HG03045 (cell line): ENCODE results near the gene NHSL2.

Experiments
- ATAC-seq: cut with Tn5 transposase; IDR thresholded peaks from one replicate; pipeline ENCODE4 v1.9.1; 2021; ENCODE audit warnings: mild to moderate bottlenecking, moderate library complexity; ENCODE audit not compliant: unreplicated experiment

Gene NHSL2

DNA sequence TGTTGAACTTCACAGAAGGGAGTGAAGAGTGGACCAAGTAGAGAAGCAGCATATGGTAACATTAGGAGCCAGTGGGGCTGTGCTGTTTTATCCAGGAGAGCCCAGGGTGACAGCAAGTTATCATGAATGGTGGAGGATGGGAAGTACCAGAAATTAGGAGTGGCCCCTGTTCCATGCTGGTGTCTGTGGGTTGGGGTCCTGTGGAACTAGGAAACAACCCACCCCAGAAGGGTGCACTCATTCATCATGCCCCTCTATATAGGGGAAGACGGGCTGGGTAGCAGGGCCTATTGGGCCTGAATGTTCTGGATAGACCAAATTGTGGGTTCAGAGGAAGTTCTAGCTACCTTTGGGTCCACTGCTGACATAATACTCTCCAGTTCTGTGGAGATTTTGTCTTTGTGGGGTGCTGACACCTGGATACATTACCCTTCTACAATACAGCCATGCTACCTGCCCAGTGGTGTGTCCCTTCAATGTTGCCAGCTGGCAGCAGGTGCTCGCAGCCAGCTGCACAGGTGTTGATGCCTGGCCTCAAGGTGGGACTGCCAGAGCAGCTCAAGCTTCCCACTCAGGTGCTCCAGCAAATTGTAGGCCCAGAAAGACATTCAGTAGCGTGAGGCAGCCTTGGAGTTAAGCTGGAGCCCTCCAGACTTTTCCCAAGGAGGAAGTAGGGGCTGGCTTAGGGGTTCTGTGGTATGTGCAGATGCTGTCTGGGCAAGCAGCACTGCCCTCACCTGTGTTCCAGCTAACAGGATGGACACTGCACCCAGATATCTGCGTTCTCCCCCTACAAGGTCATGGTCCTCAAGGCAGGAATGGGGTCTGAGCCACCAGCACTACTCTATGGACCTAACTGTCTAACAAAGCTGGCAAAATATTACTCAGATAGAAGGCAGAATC is 106.5 kb downstream of the NHSL2 start:
- ATAC-seq = no peak

DNA sequence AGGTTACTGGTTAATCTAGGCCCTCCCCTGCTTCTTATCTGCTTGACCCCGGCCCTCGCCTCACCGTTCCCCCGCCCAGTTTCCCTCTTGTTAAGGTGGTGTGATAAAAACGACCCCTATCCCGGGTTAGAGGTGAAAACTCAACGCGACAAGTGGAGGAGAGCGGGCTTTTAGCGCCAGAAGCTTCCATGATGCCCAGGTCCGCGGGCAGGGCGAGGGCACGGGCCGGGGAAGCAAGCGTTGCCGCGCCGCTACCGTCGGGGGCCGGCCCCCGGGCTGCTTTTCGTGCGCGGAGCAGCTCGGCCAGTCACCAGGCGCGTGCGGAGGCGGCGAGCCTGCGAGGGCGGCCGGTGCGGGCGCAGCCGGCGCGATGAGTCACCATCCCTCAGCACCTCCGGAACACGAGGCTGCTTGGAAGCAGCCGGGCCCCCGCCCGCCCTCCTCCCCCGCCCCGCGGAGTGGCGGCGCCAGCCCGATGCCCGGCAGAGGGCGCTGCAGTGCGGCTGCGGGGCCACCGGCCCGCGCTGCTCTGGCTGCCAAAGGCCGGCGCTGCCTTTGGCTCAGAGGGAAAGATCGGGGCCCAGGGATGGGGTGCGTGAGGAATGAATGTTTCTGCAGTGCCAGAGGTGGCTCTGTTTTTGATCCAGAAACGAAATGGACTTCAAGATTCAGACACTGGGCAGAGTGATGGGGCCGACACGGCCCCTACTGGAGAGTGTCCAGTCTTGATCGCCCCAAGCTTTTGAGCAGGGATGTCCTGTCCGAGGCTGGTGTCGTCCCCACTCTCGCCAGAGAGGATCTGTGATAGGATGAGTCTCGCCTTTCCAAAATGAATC is 107.8 kb downstream of the NHSL2 start:
- ATAC-seq = peak; percentile 66

DNA sequence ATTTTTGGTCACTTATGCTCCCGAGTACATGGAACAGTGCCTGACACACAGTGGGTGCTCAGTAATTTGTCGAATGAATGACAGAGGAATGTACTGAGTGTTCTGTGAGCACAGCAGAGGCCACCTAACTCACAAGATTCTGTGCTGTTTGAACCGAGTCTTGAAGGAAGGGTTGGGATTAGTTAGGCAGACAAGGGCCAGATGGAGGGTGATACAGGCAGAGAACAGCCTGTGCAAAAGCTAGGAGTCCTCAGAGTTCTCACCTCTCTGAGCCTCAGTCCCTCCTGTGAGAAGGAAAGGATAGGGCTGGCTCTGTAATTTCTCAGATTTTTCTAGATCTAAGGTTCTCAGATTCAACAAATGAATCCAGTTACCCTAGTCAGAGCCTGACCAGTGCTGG is 108.8 kb downstream of the NHSL2 start:
- no peak for ATAC-seq

DNA sequence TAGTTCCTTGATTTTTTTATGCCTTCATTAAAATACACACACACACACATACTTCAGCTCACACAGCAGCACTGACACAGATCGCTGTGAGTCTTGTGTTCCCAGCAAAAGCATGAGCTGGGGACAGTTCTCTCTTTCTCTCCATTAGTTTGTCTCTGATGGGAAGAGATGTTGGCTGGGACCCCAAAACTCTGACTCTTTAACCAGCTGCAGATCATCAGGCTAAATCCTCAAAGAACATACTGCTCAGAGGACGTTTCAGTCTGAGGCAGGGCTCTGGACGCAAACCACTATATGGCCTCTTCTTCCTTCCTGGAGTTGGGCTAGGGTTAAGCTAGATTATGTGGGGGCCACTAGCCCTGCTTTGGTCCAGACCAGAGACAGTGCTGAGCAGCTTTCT is 109.6 kb downstream of the NHSL2 start:
- no peak for ATAC-seq

DNA sequence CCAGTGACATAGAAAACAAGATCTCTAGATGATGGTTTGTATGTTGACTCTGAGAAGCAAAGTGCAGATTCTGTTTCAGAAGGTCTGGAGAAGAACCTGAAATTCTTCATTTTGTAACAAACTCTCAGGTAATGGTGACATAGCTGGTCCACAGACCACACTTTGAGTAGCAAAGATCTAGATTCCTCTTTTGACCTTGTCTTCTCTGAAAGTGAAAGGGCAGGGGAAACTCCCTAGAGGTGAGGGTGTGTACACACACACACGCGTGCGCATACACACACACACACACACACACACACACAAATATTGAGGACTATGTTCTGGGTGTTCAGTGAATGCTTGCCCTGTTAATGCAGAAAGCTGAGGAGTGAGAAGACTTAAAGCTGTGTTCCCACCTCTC is 110.1 kb downstream of the NHSL2 start:
- ATAC-seq = peak; percentile 64

DNA sequence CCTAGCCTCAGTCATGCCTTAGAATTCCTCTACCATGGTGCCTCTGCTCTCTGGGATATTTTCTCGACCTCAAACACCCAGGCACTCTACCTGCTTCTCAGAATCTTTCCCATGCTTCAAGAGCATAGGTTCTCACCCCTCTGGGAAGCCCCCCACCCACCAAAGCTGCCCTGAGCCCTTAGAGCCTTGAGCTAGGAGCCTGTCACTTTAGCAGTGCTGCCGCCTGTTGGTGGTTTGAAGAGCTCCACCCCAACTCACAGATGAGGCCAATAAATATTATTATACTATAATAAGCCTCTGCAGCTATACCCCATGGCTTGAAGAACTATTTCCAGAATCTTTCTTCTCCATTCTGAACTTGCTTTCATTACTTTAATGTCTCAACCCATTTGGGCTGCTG is 111.3 kb downstream of the NHSL2 start:
- no peak for ATAC-seq

DNA sequence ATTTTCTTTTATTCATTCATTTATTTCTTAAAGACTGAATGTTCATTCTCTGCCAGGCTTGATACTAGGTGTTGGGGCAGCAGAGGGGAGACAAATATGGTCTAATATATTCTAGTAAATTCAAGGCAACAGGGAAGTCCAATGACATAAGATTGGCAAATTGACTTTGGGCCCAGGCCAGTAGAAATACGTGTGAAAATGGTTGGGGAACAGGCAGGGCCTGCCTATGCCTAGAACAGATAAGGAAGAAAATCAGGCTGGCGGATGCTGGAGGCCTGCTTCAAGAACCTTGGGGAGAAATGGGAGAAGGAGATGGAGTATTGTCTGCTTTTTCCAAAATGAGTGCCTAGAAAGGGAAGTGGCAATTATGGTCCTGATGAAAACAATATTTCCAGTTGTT is 112.4 kb downstream of the NHSL2 start:
- no peak for ATAC-seq

DNA sequence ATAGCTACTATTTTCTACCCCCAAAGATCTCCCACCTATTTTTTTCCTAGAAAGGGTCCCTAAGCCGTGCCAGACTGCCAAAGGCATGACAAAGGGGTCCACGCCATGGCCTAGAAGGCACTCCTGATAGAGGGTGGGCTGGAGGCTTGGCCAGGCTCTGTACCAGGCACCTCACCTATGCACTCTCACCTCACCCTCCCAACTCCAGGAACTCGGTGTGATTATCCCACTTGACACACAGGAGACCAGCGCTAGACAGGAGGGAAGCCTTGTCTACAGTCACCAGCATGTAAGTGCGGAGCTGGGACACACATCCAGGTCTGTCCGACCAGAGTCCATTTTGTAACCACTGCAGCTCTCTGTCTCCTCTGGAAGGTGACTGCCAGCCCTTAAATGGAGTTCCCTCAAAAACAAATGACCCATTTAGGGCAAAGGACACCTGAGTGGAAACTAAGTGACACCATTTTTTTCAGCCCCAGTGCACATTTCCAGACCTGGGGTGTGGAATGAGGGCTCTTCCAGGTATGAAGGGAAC is 114.7 kb downstream of the NHSL2 start:
- no peak for ATAC-seq

DNA sequence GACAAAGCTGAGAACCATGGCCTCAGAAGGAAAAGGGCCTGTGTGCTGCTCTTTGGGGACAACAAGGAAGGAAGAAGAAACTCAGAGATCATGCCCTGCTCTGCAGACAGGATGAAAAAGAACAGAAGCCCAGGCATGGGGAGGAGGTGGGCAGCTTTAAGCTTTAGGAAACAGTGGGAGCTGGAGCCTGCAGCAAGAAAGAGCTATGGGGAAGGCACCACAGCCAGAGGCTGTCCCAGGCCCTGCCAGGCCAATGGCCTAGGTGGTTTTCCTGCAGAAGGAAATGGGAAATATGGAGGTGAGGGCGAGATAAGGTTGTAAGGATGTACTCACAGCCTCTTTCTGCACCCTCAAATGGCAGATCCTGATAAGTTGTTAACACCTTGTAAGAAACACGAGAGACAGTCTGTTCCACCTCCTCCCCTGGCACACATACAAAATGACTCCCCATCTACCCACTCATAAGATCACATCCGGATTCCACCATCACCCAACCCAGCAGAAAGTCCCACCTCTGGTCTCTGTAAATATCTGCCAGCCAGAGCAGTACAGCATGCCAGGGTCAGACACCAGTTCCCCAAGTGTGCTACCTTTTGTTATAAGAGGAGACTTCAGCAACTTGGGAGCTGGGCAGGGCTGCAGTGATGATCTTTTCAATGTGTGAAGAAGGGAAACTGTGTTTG is 115.8 kb downstream of the NHSL2 start:
- ATAC-seq = no peak

DNA sequence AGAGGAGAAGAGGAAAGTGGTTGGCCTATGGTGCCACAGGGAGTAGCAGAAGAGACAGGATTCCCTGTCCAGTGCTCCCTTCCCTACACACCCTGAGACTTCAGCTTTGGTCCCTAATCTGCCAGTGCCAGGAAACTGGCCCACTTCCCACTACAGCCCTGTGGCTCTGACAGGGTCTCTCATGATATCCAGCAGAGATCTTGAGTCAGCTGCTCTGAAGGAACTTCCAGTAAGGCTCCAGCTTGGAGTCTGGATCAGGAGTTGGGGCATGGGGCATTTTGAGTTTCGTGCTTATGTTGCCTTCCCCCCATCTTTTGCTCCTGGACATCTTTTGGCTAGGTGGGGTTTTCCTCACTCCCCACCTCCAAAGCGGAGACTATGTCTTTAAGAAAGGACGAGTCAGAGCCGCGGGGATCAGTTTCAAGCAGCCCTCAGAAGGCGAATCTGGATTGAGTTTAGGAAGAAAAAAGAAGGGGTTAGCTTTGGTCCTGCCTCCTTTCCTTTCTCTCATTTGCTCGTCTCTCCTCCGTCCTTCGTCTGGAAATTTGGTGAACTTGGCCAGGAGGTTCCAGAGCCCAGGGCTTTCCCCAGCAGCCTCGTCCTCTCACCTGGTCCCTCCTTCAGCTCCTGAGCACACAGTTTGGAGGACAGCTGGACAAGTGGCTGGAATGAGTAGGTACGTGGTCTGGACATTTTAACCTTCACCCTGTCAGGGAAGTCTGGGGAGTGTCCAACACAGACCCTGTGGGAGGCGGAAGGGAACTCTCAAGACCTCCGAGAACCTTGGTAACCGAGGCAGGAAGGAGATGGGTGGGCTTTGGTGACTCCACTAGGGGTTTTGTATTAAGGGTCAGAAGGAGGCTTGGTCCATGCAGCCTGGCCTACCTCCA is 116.6 kb downstream of the NHSL2 start:
- no peak for ATAC-seq

DNA sequence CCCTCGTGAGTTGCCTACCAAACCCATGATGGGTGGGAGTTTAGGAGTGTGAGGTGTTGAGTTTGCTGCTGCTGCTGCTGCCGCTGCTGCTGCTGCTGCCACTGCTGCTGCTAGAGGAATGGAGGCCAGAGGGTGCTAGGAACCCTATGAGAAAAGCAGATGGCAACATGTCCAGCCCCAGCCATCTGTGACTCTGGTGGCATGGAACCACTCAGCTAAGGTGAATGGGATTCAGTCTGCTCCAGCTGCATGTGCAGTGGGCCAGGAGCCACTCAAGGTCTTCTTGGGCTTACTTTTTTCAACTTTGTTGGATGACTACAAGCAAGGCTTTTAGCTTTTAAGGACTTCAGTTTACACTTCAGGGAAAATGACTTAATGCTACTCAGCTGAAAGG is 117.3 kb downstream of the NHSL2 start:
- ATAC-seq = no peak

DNA sequence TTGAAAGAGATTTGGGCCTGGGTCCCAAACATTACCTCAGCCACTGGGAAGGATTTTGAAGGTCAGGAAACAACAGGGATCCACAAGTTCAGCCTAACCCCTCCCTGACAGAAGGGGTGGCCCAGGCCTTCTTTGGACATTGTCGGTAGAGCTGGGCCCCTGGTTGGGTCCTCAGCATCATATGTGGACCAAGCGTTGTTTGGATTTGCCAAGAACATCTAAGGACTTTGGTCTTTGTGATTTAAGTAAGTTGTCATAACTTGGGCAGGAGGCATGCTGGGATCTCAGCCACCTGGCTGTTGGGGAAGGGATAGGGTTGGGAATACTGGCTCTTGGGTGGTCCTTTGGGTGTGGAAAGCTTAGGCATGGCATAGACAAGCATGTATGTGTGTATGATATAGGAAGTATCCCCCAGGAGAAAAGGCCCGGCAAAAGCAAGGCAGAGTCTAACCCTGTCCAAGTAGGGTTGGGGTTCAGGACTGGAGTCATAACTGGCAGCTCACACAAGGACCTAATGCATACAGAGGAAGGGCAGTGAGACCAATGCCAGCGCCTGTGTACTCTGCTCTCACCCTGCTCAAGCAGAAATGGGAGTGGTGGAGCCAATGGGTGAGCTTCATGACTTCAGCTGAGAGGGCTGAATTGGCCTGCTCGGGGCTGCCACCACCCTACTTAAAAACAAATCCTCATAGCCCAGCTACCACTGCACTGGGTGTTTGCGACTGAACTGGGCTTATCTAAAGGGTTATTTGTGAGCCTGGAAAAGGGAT is 118.2 kb downstream of the NHSL2 start:
- no peak for ATAC-seq

DNA sequence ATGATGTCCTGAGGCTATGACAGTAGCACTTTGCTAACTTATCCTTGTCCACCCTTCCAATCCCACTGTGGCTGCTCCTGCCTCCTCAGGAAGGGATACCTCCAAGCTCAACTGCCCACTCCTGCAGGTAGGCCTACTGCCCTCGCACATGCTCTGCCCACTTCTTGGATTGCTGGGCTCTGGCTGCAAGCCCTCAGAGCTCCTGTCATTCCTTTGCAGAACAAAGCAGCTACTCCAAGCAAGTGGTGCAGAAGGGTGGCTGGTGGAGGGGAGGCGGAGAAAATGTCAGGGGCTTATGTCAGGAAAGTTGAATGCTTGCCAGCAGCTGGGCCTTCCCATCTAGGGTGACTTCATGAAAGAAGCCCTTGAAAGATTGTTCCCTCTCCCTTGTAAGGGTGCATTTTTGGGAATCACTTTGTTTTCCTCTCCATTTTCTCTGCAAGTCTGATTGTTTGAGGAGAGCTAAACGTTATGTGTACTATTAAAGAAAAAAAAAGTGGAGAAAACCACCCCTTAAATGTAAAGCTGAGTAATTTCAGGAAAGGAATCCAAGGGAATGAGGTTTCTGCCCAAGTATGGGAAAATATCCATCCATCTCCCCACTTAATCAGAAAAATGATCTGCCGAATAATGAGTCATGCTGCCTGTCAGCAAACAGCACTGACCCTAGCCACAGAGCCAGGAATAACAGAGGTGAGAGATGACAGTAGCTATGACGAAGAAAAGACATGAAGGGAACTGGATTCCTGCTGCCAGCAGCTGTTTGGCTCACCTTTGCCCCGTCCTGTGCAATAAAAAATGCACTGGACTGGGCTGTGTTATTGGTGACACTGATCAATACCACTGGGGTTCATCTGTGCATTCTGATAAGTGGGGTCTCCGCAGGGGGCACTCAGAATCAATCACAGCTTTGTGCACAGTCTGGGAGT is 119.1 kb downstream of the NHSL2 start:
- ATAC-seq = no peak

DNA sequence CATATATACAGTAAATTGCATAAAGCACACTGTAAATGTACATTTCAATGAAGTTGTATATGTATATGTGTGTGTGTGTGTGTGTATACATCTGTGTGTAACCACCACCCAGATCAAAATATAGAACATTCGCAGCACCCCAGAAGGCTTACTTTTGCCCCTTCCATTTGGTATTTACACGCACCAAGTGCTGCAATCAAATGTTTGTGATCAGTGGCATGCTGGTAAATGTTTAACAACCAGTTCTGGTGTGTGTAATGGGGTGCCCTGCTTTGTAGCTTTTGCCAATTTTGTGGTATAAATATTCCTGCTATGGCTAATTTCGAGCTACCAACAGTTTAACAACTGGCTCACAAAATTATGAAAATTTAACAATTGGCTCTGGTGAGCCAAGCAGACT is 119.8 kb downstream of the NHSL2 start:
- ATAC-seq = no peak

DNA sequence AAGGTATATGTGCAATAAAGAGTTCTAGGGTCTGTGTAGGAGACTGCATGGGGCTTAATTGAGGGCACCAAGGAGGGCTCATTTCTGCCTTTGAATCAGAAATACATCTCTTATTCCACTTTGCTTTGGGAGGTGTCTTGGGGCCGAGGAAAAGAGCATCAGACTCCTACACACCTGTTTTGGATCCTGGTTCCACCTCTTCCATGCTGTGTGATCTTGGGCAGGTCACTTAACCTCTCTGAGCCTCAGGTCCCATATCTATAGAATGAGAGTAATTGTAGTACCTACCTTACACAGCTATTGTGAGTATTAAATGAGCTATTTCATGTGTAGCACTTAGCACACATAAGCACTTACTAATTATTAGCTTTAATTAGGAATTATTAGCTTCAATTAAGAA is 120.5 kb downstream of the NHSL2 start:
- ATAC-seq = no peak

DNA sequence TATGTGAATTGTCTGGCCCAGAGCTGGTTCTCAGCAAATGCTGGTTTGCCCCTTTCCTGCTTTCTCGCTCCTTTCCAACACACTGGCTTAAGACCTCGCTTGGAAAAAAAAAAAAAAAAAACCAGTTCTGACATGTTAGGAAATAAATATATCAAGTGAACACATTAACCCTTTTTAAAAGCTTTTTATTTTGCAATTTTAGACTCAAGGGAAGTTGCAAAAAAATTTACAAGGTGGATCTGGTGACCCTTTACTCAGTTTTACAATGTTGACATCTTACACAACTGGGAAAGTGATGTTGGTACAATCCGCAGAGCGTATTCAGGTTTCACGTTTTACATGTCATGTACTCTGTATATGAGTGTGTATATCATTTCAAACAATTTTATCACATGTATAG is 121.0 kb downstream of the NHSL2 start:
- no peak for ATAC-seq

DNA sequence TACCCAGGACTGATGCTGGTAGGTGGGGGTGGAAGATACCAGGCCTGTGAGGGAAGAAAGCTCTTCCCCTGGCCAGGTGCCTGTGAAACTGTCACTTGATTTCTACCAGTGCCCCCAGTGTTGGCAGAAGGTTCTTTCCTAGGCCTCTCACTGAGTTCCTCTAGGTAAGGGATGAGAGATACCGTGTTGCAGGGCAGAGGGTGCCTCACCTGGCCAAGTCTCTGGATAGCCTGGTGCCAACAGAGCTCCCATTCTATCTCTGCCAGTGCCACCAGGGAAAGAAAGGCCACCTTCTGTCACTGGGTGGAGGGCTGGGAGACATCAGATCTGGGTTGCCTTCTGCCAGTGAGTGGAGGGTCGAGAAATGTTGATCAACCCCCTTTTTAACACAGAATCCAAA is 127.0 kb downstream of the NHSL2 start:
- no peak for ATAC-seq

DNA sequence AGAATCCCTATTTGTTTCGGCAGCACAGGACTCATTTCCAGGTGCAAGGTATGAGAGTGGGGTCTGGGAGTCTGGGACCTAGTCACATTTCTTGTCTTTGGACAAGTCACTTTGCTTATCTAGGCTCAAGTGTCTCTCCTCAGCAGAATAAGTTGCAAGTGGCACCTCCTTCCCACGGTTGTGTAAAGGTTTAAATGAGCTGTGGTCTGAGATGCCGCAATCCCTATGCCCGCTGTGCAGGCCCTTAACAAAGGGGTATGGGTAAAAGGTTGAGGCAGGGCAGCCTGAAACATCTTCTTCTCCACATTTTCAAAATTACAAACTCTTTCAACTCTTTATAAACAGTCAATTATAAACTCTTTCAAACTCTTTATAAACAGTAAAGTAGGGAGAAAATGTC is 127.4 kb downstream of the NHSL2 start:
- no peak for ATAC-seq
